H9 (cell line): Measurements from ENCODE around the gene PDE4B. TPM values are rescaled to one million over a fixed set of nuclear protein-coding genes. Genes with fewer than 3 reads are reported as not detected.

ENCODE experiments used
- DNase-seq: peaks from one replicate; pipeline ENCODE4 v3.0.0-alpha.2; 2017
- H2AFZ ChIP-seq: one replicate; pipeline ENCODE4 v1.6.1; 2013; ENCODE audit warnings: mild to moderate bottlenecking, low read length, control low read depth, moderate library complexity
- H2AK5ac ChIP-seq: 2 replicates; pipeline ENCODE4 v1.6.1; 2013; ENCODE audit warnings: low read length, control low read depth, mixed read lengths; ENCODE audit not compliant: insufficient read length
- H2BK120ac ChIP-seq: one replicate; pipeline ENCODE4 v1.6.1; 2013; ENCODE audit warnings: low read depth, mild to moderate bottlenecking, low read length, control low read depth, inconsistent platforms; ENCODE audit not compliant: poor library complexity, severe bottlenecking
- H2BK12ac ChIP-seq: 2 replicates; pipeline ENCODE4 v1.6.1; 2013; ENCODE audit warnings: low read length, control low read depth, mixed read lengths, low read depth; ENCODE audit not compliant: insufficient read length
- H2BK15ac ChIP-seq: 2 replicates; pipeline ENCODE4 v1.6.1; 2013; ENCODE audit warnings: low read depth, low read length, control low read depth
- H2BK20ac ChIP-seq: one replicate; pipeline ENCODE4 v1.6.1; 2013; ENCODE audit warnings: low read depth, mild to moderate bottlenecking, low read length, control low read depth, inconsistent platforms; ENCODE audit not compliant: poor library complexity, severe bottlenecking
- H2BK5ac ChIP-seq: 2 replicates; pipeline ENCODE4 v1.6.1; 2013; ENCODE audit warnings: low read length, control low read depth, mixed read lengths; ENCODE audit not compliant: insufficient read length
- H3K14ac ChIP-seq: 2 replicates; pipeline ENCODE4 v1.6.1; 2013; ENCODE audit warnings: low read length, control low read depth; ENCODE audit not compliant: insufficient read depth
- H3K18ac ChIP-seq: 2 replicates; pipeline ENCODE4 v1.6.1; 2013; ENCODE audit warnings: low read depth, mild to moderate bottlenecking, mixed read lengths, low read length, control low read depth; ENCODE audit not compliant: insufficient read length
- H3K23ac ChIP-seq: 2 replicates; pipeline ENCODE4 v1.6.1; 2013; ENCODE audit warnings: low read length, control low read depth, mixed read lengths, low read depth; ENCODE audit not compliant: insufficient read length
- H3K23me2 ChIP-seq: 2 replicates; pipeline ENCODE4 v1.6.1; 2013; ENCODE audit warnings: low read depth, mild to moderate bottlenecking, mixed read lengths, low read length, control low read depth; ENCODE audit not compliant: insufficient read length, poor library complexity, severe bottlenecking
- H3K27ac ChIP-seq: 2 replicates; pipeline ENCODE4 v1.5.1; 2013; ENCODE audit warnings: low read length, control low read depth, mixed read lengths, low read depth; ENCODE audit not compliant: insufficient read length
- H3K27me3 ChIP-seq: 2 replicates; pipeline ENCODE4 v1.6.1; 2013; ENCODE audit warnings: low read length, control low read depth, inconsistent platforms; ENCODE audit not compliant: insufficient read depth
- H3K4ac ChIP-seq: 2 replicates; pipeline ENCODE4 v1.6.1; 2013; ENCODE audit warnings: low read depth, mild to moderate bottlenecking, control low read depth, inconsistent platforms, low read length, moderate library complexity
- H3K4me1 ChIP-seq: 2 replicates; pipeline ENCODE4 v1.6.1; 2013; ENCODE audit warnings: low read length, control low read depth, inconsistent platforms; ENCODE audit not compliant: insufficient read depth
- H3K4me2 ChIP-seq: 2 replicates; pipeline ENCODE4 v1.6.1; 2013; ENCODE audit warnings: low read length, control low read depth, mixed read lengths; ENCODE audit not compliant: insufficient read length, insufficient read depth
- H3K56ac ChIP-seq: 2 replicates; pipeline ENCODE4 v1.6.1; 2013; ENCODE audit warnings: low read depth, mild to moderate bottlenecking, mixed read lengths, low read length, control low read depth; ENCODE audit not compliant: insufficient read length
- H3K79me1 ChIP-seq: 2 replicates; pipeline ENCODE4 v1.6.1; 2013; ENCODE audit warnings: low read depth, mild to moderate bottlenecking, moderate library complexity, low read length, control low read depth, inconsistent platforms; ENCODE audit not compliant: insufficient read depth, poor library complexity, severe bottlenecking
- H3K79me2 ChIP-seq: 2 replicates; pipeline ENCODE4 v1.6.1; 2013; ENCODE audit warnings: low read length, control low read depth, inconsistent platforms; ENCODE audit not compliant: insufficient read depth
- H3K9ac ChIP-seq: 2 replicates; pipeline ENCODE4 v1.6.1; 2013; ENCODE audit warnings: low read length, control low read depth, mixed read lengths; ENCODE audit not compliant: insufficient read length; ENCODE audit errors: extremely low read depth
- H3K9me3 ChIP-seq: one replicate; pipeline ENCODE4 v1.6.1; 2013; ENCODE audit warnings: low read depth, low read length, inconsistent platforms; ENCODE audit not compliant: control insufficient read depth
- H3T11ph ChIP-seq: one replicate; pipeline ENCODE4 v1.6.1; 2013; ENCODE audit warnings: mild to moderate bottlenecking, low read length, control low read depth, inconsistent platforms
- H4K20me1 ChIP-seq: one replicate; pipeline ENCODE4 v1.6.1; 2013; ENCODE audit not compliant: control insufficient read depth, insufficient read length, insufficient read depth
- H4K5ac ChIP-seq: 2 replicates; pipeline ENCODE4 v1.6.1; 2013; ENCODE audit warnings: low read depth, mild to moderate bottlenecking, mixed read lengths, low read length, control low read depth; ENCODE audit not compliant: insufficient read length
- H4K8ac ChIP-seq: replicated peaks from 2 replicates; pipeline ENCODE4 v1.6.1; 2013; ENCODE audit warnings: low read length, control low read depth, mixed read lengths, low read depth; ENCODE audit not compliant: insufficient read length
- H4K91ac ChIP-seq: 2 replicates; pipeline ENCODE4 v1.6.1; 2013; ENCODE audit warnings: low read depth, mild to moderate bottlenecking, moderate library complexity, mixed read lengths, low read length, control low read depth; ENCODE audit not compliant: insufficient read length
- H3K27ac Mint-ChIP-seq, 3 experiments: 2 replicates in 2 of 3; 3 replicates in 1 of 3; pipeline ENCODE4 v1.8.0; 2020 to 2021; ENCODE audit warnings: mixed read lengths in 3 of 3, mild to moderate bottlenecking in 1 of 3, moderate library complexity in 1 of 3
- H3K27me3 Mint-ChIP-seq: 2 replicates; pipeline ENCODE4 v1.8.0; 2021; ENCODE audit warnings: low read depth, mild to moderate bottlenecking, moderate library complexity, mixed read lengths
- H3K36me3 Mint-ChIP-seq, 3 experiments: 2 replicates in 2 of 3; 3 replicates in 1 of 3; pipeline ENCODE4 v1.8.0; 2020 to 2021; ENCODE audit warnings: low read depth in 3 of 3, mixed read lengths in 3 of 3; ENCODE audit not compliant: insufficient read depth in 1 of 3
- H3K4me1 Mint-ChIP-seq, 2 experiments: 2 replicates each; pipeline ENCODE4 v1.8.0; 2020; ENCODE audit warnings: mixed read lengths in 2 of 2
- H3K4me3 Mint-ChIP-seq, 2 experiments: 2 replicates in 1 of 2; 3 replicates in 1 of 2; pipeline ENCODE4 v1.8.0; 2020 to 2021; ENCODE audit warnings: mild to moderate bottlenecking in 2 of 2, mixed read lengths in 2 of 2, moderate library complexity in 1 of 2
- H3K9me3 Mint-ChIP-seq, 2 experiments: 2 replicates in 1 of 2; 3 replicates in 1 of 2; pipeline ENCODE4 v1.8.0; 2020; ENCODE audit warnings: mild to moderate bottlenecking in 2 of 2, mixed read lengths in 2 of 2, moderate library complexity in 1 of 2
- WGBS: extraction: QIAGEN DNeasy Blood & Tissue Kit; methylation state at CpG from one replicate; pipeline ENCODE4 v1.1.7; 2013; ENCODE audit warnings: missing lambda C conversion rate, low lambda C conversion rate, mixed read lengths; ENCODE audit not compliant: insufficient read length; ENCODE audit errors: extremely low coverage; 5-methylcytosine and 5-hydroxymethylcytosine counted together
- total RNA-seq: library from RNA; stranded (reverse); gene quantifications from 2 replicates; pipeline ENCODE4 v1.2.1, GENCODE V29; 2021
- TF ChIP-seq, protein P1 (sequence below): fragments of 200-600 bp; sonication (generic); conservative IDR thresholded peaks from 3 replicates; pipeline ENCODE4 v1.8.0; 2021; ENCODE audit warnings: antibody characterized with exemption, mild to moderate bottlenecking

The PDE4B gene
- total RNA-seq, 1 experiment from 2014 or later, result 19.8 TPM

DNA sequence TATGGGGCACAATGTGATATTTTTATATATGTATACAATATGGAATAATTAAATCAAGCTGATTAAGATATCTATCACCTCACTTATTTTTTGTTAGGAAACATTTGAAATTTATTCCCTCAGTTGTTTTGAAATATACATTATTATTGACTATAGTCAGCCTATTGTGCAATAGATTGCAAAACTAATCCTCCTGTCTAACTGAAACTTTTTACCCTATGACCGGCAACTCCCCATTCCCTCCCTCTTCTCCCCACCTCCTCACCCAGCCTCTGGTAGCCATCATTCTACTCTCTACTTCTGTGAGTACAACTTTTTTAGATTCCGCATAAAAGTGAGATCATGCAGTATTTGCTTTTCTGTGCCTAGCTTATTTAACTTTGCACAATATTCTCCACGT lies 623.6 kb downstream of the PDE4B start:
- Histone ChIP-seq H3K4ac (no peak overlapping the region), H2AK5ac (no peak overlapping the region), H3K23ac (no peak overlapping the region), H2BK5ac (no peak overlapping the region), H3K27ac (no peak overlapping the region), H3K14ac (no peak overlapping the region), H3K9ac (no peak overlapping the region), H4K91ac (no peak overlapping the region), H4K5ac (no peak overlapping the region), H3K4me2 (no peak overlapping the region), H3K27me3 (no peaks in the 10 kb centered on the region; the same call in 1 of the 2 replicates), H4K20me1 (no peaks in the 10 kb centered on the region), H2BK20ac (no peak overlapping the region), H3K23me2 (no peaks in the 10 kb centered on the region), H3K18ac (no peak overlapping the region), H2BK120ac (no peak overlapping the region), H2BK15ac (no peak overlapping the region), H3K56ac (no peak overlapping the region), H3K9me3 (peaks cover 23% of the 10 kb centered on the region), H2AFZ (no peak overlapping the region), H4K8ac (no peak overlapping the region), H3K4me1 (no peaks in the 10 kb centered on the region), H3T11ph (no peak overlapping the region), H3K79me2 (no peaks in the 10 kb centered on the region), H2BK12ac (no peak overlapping the region), H3K79me1 (no peaks in the 10 kb centered on the region)
- H3K4me1 Mint-ChIP-seq, result peaks cover 9 to 10% of the 10 kb centered on the region in 2 experiments
- peaks cover 32 to 34% of the 10 kb centered on the region in 2 experiments for H3K9me3 Mint-ChIP-seq
- TF ChIP-seq, protein P1, sequence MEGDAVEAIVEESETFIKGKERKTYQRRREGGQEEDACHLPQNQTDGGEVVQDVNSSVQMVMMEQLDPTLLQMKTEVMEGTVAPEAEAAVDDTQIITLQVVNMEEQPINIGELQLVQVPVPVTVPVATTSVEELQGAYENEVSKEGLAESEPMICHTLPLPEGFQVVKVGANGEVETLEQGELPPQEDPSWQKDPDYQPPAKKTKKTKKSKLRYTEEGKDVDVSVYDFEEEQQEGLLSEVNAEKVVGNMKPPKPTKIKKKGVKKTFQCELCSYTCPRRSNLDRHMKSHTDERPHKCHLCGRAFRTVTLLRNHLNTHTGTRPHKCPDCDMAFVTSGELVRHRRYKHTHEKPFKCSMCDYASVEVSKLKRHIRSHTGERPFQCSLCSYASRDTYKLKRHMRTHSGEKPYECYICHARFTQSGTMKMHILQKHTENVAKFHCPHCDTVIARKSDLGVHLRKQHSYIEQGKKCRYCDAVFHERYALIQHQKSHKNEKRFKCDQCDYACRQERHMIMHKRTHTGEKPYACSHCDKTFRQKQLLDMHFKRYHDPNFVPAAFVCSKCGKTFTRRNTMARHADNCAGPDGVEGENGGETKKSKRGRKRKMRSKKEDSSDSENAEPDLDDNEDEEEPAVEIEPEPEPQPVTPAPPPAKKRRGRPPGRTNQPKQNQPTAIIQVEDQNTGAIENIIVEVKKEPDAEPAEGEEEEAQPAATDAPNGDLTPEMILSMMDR, result no peak
- H3K36me3 Mint-ChIP-seq, result peaks cover 10 to 38% (median 30%) of the 10 kb centered on the region in 3 experiments; a peak in 6 of 7 replicates
- DNase-seq, result no peak
- H3K27me3 Mint-ChIP-seq, result peaks cover 3% of the 10 kb centered on the region
- H3K27ac Mint-ChIP-seq, result no peak overlapping the region
- no peak overlapping the region for H3K4me3 Mint-ChIP-seq
- WGBS, result no CpG with 5 or more reads among the region's 3 CpGs
